ENCODE measurements around the gene MIA. TPM values are rescaled to one million over a fixed set of nuclear protein-coding genes. Genes with fewer than 3 reads are reported as not detected.
A peak's percentile ranks its signal among the peaks of the same experiment; 100 is the strongest.

Gene MIA
- total RNA-seq, 1 experiment from 2014 or later = 0.75 TPM

DNA sequence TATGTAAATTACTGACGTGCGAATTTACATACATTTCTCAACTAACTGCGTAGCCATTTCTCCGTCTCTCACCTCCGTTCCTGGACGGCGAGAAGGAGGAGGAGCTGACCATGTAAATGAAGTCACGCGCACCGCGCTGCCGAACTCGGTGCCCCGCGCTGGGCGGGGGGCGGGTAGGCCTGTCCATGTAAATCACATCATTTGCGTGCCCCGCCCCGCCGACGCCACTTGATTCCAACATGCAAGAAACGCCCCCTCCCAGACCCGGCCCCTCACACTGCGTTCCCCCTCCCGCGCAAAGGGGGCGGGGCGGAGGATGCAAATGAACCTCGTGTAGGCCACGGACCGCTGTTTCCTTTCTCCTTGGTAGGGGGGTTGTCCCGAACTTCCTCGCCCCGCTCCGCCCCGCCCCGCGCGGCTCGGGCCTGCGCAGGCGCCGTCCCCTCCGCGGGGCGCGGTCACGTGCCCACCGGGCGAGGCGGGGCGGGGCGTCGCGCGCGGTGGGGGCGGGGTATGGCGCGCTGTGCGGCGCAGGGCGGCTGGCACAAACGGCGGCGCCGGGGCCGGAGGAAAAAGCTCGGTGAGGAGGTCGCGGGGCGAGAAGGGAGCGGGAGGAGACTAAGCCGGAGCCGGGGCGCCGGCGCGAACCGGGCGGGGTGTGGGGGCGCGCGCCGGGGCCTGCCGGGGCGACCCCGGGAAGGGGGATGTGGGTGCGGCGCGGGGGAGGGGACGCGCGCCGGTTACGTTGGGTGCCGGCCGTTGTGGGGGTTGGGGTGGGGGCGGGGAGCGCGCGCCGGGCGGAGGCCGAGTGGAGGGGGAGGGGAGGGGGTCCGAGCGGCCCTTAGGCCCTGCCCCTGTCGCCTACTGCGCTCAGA, 23.6 kb downstream of the MIA start, which contains the start of gene EGLN2:
EGLN2 (plus strand) TSS at position 509 of the 875 bp plus-strand sequence. CDS start 1,382 bp downstream, outside the sequence.
- BruUV-seq (replicated peaks) = no TSS peak
- CTCF ChIA-PET = interaction anchor here (0.6 to 1.0 kb wide), 3 partner anchors 8 to 225 kb away, joined by 5 to 10 read pairs (median 5); partner anchors contain the start of gene RAB4B
- peak; percentile 100 for DNase-seq (ENCODE audit: low spot score)
- H3K27ac ChIP-seq (ENCODE audit: low read depth, low read length, poor library complexity, severe bottlenecking) = peak within 1 kb of the TSS; percentile 88
- H3K9me3 ChIP-seq (ENCODE audit: low read depth, low read length, poor library complexity, severe bottlenecking) = no peaks in the 10 kb centered on the region
- H3K27me3 ChIP-seq (replicated peaks; ENCODE audit: insufficient read depth, low read depth, low read length, poor library complexity) = no peaks in the 10 kb centered on the region
- peaks cover 42% of the 10 kb centered on the region for H3K4me1 ChIP-seq (ENCODE audit: insufficient read depth, low read length, poor library complexity, severe bottlenecking)
- no peak for TF ChIP-seq EZH2 (IDR thresholded peaks at IDR 0.05; ENCODE audit: borderline replicate concordance, low read depth, low read length, poor library complexity, severe bottlenecking)
- TF ChIP-seq, protein P1, sequence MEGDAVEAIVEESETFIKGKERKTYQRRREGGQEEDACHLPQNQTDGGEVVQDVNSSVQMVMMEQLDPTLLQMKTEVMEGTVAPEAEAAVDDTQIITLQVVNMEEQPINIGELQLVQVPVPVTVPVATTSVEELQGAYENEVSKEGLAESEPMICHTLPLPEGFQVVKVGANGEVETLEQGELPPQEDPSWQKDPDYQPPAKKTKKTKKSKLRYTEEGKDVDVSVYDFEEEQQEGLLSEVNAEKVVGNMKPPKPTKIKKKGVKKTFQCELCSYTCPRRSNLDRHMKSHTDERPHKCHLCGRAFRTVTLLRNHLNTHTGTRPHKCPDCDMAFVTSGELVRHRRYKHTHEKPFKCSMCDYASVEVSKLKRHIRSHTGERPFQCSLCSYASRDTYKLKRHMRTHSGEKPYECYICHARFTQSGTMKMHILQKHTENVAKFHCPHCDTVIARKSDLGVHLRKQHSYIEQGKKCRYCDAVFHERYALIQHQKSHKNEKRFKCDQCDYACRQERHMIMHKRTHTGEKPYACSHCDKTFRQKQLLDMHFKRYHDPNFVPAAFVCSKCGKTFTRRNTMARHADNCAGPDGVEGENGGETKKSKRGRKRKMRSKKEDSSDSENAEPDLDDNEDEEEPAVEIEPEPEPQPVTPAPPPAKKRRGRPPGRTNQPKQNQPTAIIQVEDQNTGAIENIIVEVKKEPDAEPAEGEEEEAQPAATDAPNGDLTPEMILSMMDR (conservative IDR thresholded peaks at IDR 0.05; ENCODE audit: low read depth, low read length) = no peak
- H3K4me3 ChIP-seq (ENCODE audit: low read depth, low read length, poor library complexity, severe bottlenecking) = peak within 1 kb of the TSS; percentile 97
- H3K36me3 ChIP-seq (ENCODE audit: insufficient read depth, low read length, poor library complexity, severe bottlenecking) = peaks cover 25% of the 10 kb centered on the region
- intact Hi-C loops (cut with micrococcal nuclease; ENCODE audit: unreplicated experiment) = loop anchor here (1.0 to 2.0 kb wide), 2 partner anchors 21 to 48 kb away; partner anchors contain the start of genes ACTMAP, RAB4B and SNRPA
- POLR2A ChIA-PET (ENCODE audit: low non-redundant PET) = interaction anchor here (0.7 kb wide), 1 partner anchor 20 kb away, joined by 3 read pairs; the partner anchor contains the start of gene RAB4B

DNA sequence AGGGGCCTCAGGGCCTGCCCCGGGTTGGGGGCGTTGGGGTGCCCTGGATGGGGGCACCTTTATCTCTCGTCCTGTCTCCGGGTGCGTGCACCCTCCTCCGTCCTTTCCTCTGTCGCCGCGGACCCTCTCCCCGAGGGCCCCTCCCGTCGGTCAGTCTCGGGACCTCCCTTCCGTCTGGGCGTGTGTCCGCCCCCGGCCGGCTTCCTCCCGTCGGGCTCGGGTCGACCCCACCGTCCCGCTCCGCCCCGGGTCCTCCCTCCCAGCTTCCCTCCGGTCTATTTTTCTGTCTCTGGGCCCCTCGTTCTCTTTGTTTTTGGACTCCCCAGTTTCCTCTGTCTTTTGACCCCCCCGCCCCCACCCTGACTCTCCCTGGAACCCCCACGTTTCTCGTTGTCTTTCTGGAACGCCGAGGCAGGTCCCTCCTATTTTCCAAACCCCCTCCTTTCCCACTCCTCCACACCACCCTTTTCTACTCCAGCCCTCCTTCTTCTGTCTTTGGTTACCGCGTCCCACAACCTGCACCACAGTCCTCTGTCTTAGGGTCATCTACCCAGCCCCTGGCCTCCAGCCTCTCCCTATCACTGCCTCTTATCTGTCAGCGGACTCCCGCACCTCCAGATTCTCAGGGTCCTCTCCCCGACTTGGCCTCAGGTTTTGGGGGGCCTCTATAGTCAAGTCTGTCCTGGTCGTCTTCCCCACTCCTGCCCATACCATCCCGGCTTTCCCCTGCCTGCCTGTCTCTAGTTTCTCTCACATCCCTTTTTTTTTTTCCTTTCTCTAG, 24.4 kb downstream of the MIA start:
- POLR2A ChIA-PET (ENCODE audit: low non-redundant PET) = no interaction called here

More for the DNA sequence above, 24.4 kb downstream of the MIA start:
- Histone ChIP-seq H3K36me3 (ENCODE audit: insufficient read depth, low read length, poor library complexity, severe bottlenecking) (peaks cover 25% of the 10 kb centered on the region), H3K9me3 (ENCODE audit: low read depth, low read length, poor library complexity, severe bottlenecking) (no peaks in the 10 kb centered on the region), H3K27me3 (replicated peaks; ENCODE audit: insufficient read depth, low read depth, low read length, poor library complexity) (no peaks in the 10 kb centered on the region), H3K4me1 (ENCODE audit: insufficient read depth, low read length, poor library complexity, severe bottlenecking) (peaks cover 47% of the 10 kb centered on the region), H3K4me3 (ENCODE audit: low read depth, low read length, poor library complexity, severe bottlenecking) (peak overlapping the region; percentile 97), H3K27ac (ENCODE audit: low read depth, low read length, poor library complexity, severe bottlenecking) (peak overlapping the region; percentile 88)
- no peak for TF ChIP-seq EZH2 (IDR thresholded peaks at IDR 0.05; ENCODE audit: borderline replicate concordance, low read depth, low read length, poor library complexity, severe bottlenecking)
- TF ChIP-seq, protein P1 (conservative IDR thresholded peaks at IDR 0.05; ENCODE audit: low read depth, low read length) = no peak
- no peak for DNase-seq (ENCODE audit: low spot score)
- no TSS peak for BruUV-seq (replicated peaks)
- intact Hi-C loops (cut with micrococcal nuclease; ENCODE audit: unreplicated experiment) = loop anchor here (2.0 to 10.0 kb wide), 2 partner anchors 49 to 85 kb away; partner anchors contain the start of genes ACTMAP, COQ8B, ITPKC and SNRPA
- CTCF ChIA-PET = interaction anchor here (0.6 kb wide), 1 partner anchor 226 kb away, joined by 5 read pairs; no protein-coding TSS in a partner anchor
